ENCODE results near the gene LMO3.

DNA sequence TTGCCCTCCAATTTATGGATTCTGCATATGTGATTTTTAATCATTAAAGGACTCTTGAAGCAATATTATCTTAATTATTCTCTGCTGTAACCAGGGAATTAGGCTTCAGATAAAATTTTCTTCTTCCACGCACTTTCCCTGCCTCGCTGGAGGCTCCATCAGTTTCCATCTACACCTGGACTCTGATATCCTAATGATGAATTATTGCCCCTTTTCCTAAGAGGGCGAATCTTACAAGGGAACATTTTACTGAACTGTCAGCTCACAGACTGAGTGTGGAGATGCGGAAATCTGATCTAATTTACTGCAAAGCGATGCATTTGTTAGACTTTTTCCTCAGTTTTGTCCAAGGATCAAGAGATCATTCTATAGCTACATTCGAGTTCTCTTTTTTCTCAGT lies 43.0 kb downstream of the LMO3 start:
- TF ChIP-seq, protein P1, sequence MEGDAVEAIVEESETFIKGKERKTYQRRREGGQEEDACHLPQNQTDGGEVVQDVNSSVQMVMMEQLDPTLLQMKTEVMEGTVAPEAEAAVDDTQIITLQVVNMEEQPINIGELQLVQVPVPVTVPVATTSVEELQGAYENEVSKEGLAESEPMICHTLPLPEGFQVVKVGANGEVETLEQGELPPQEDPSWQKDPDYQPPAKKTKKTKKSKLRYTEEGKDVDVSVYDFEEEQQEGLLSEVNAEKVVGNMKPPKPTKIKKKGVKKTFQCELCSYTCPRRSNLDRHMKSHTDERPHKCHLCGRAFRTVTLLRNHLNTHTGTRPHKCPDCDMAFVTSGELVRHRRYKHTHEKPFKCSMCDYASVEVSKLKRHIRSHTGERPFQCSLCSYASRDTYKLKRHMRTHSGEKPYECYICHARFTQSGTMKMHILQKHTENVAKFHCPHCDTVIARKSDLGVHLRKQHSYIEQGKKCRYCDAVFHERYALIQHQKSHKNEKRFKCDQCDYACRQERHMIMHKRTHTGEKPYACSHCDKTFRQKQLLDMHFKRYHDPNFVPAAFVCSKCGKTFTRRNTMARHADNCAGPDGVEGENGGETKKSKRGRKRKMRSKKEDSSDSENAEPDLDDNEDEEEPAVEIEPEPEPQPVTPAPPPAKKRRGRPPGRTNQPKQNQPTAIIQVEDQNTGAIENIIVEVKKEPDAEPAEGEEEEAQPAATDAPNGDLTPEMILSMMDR (IDR thresholded peaks at IDR 0.05) = no peak
- TF ChIP-seq POLR2A (IDR thresholded peaks at IDR 0.05; ENCODE audit: low read length) = no peak
- TF ChIP-seq HDAC2 (IDR thresholded peaks at IDR 0.05) = no peak

All from A549 (cell line).